ENCODE data around the gene OGFOD1. TPM values are rescaled to one million over a fixed set of nuclear protein-coding genes. Genes with fewer than 3 reads are reported as not detected.

Gene OGFOD1
- total RNA-seq, 6 experiments from 2014 or later = 12.2 to 32.0 (median 17.4) TPM

- no peak for ATAC-seq
- Histone ChIP-seq H3K9me3 (no peaks in the 10 kb centered on the region), H3K36me3 (no peaks in the 10 kb centered on the region), H3K27ac (no peak overlapping the region), H3K27me3 (no peaks in the 10 kb centered on the region), H3K4me3 (no peak overlapping the region), H3K4me1 (peaks cover 0 to 44% (median 14%) of the 10 kb centered on the region in 4 donors)
- intact Hi-C loops (cut with DNase I) = no loop called here
- 69% methylated on average over 2 of the region's 2 CpGs for WGBS (ENCODE audit: insufficient coverage, low coverage, low lambda C conversion rate, missing lambda C conversion rate)
- TF ChIP-seq, protein P1, sequence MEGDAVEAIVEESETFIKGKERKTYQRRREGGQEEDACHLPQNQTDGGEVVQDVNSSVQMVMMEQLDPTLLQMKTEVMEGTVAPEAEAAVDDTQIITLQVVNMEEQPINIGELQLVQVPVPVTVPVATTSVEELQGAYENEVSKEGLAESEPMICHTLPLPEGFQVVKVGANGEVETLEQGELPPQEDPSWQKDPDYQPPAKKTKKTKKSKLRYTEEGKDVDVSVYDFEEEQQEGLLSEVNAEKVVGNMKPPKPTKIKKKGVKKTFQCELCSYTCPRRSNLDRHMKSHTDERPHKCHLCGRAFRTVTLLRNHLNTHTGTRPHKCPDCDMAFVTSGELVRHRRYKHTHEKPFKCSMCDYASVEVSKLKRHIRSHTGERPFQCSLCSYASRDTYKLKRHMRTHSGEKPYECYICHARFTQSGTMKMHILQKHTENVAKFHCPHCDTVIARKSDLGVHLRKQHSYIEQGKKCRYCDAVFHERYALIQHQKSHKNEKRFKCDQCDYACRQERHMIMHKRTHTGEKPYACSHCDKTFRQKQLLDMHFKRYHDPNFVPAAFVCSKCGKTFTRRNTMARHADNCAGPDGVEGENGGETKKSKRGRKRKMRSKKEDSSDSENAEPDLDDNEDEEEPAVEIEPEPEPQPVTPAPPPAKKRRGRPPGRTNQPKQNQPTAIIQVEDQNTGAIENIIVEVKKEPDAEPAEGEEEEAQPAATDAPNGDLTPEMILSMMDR (IDR thresholded peaks at IDR 0.05) = no peak
- no peak for TF ChIP-seq POLR2A (IDR thresholded peaks at IDR 0.05)
- no peak for DNase-seq
Measured at GRCh38 chr16:56421313-56421712, 30.0 kb upstream of the OGFOD1 start.

GRCh38 chr16:56421976-56422669 is 29.2 kb upstream of the OGFOD1 start:
- H3K27ac ChIP-seq = no peak overlapping the region
- H3K4me3 ChIP-seq = no peak overlapping the region
- WGBS (ENCODE audit: insufficient coverage, low coverage, low lambda C conversion rate, missing lambda C conversion rate) = 94% methylated on average over 5 of the region's 5 CpGs

GRCh38 chr16:56422896-56423441 is 28.4 kb upstream of the OGFOD1 start:
- 61% methylated on average over 4 of the region's 4 CpGs for WGBS (ENCODE audit: insufficient coverage, low coverage, low lambda C conversion rate, missing lambda C conversion rate)
- Histone ChIP-seq H3K9me3 (no peaks in the 10 kb centered on the region), H3K27me3 (no peaks in the 10 kb centered on the region), H3K4me3 (no peak overlapping the region), H3K27ac (peak overlapping the region in 1 of 3 donors; percentile 77), H3K36me3 (no peaks in the 10 kb centered on the region), H3K4me1 (peaks cover 0 to 41% (median 14%) of the 10 kb centered on the region in 4 donors)
- intact Hi-C loops (cut with DNase I) = no loop called here
- TF ChIP-seq, protein P1 (IDR thresholded peaks at IDR 0.05) = no peak
- no peak for TF ChIP-seq POLR2A (IDR thresholded peaks at IDR 0.05)
- DNase-seq (no peak), ATAC-seq (no peak)

More at GRCh38 chr16:56421976-56422669, 29.2 kb upstream of the OGFOD1 start:
- peaks cover 0 to 41% (median 14%) of the 10 kb centered on the region in 4 donors for H3K4me1 ChIP-seq
- intact Hi-C loops (cut with DNase I) = no loop called here
- no peaks in the 10 kb centered on the region for H3K27me3 ChIP-seq
- no peaks in the 10 kb centered on the region for H3K36me3 ChIP-seq
- ATAC-seq (no peak), DNase-seq (no peak)
- no peak for TF ChIP-seq POLR2A (IDR thresholded peaks at IDR 0.05)
- TF ChIP-seq, protein P1 (IDR thresholded peaks at IDR 0.05) = no peak
- no peaks in the 10 kb centered on the region for H3K9me3 ChIP-seq

GRCh38 chr16:56423584-56424403 is 27.6 kb upstream of the OGFOD1 start:
- intact Hi-C loops (cut with DNase I) = no loop called here
- ATAC-seq = peak in 2 of 4 donors; percentile 44 to 50
- Histone ChIP-seq H3K4me1 (peaks cover 0 to 41% (median 14%) of the 10 kb centered on the region in 4 donors), H3K36me3 (no peaks in the 10 kb centered on the region), H3K4me3 (peak overlapping the region; percentile 77 to 98 (median 82)), H3K9me3 (no peaks in the 10 kb centered on the region), H3K27me3 (no peaks in the 10 kb centered on the region), H3K27ac (peak overlapping the region; percentile 70 to 87 (median 77))
- DNase-seq = no peak
- TF ChIP-seq, protein P1 (IDR thresholded peaks at IDR 0.05) = no peak
- TF ChIP-seq POLR2A (IDR thresholded peaks at IDR 0.05) = peak; percentile 26
- WGBS (ENCODE audit: insufficient coverage, low coverage, low lambda C conversion rate, missing lambda C conversion rate) = 11% methylated on average over 7 of the region's 7 CpGs

Data from right lobe of liver (tissue), 6 donors.